Skeletal muscle tissue (tissue), 4 donors: ENCODE data around the gene MYCBPAP. TPM values are rescaled to one million over a fixed set of nuclear protein-coding genes. Genes with fewer than 3 reads are reported as not detected.

ENCODE experiments used
- H3K27ac ChIP-seq: one replicate; pipeline ENCODE4 v1.7.0; 2013; ENCODE audit warnings: mild to moderate bottlenecking, low read depth, low read length, inconsistent platforms
- H3K27me3 ChIP-seq, 3 donors: one replicate each; pipeline ENCODE4 v1.7.0; 2013; ENCODE audit warnings: low read length in 3 of 3; ENCODE audit not compliant: control insufficient read depth in 3 of 3, insufficient read depth in 3 of 3
- H3K36me3 ChIP-seq, 3 donors: one replicate each; pipeline ENCODE4 v1.7.0; 2013; ENCODE audit warnings: low read length in 3 of 3; ENCODE audit not compliant: control insufficient read depth in 3 of 3, insufficient read depth in 3 of 3
- H3K4me1 ChIP-seq, 3 donors: one replicate each; pipeline ENCODE4 v1.7.0; 2013; ENCODE audit warnings: low read length in 3 of 3, mild to moderate bottlenecking in 3 of 3; ENCODE audit not compliant: control insufficient read depth in 3 of 3, insufficient read depth in 3 of 3
- H3K4me3 ChIP-seq, 3 donors: one replicate each; pipeline ENCODE4 v1.7.0; 2013; ENCODE audit warnings: low read length in 3 of 3
- H3K9ac ChIP-seq, 3 donors: one replicate each; pipeline ENCODE4 v1.7.0; 2013; ENCODE audit warnings: low read length in 3 of 3, mild to moderate bottlenecking in 3 of 3, moderate library complexity in 2 of 3, low read depth in 1 of 3
- H3K9me3 ChIP-seq, 3 donors: one replicate each; pipeline ENCODE4 v1.7.0; 2013; ENCODE audit warnings: low read length in 3 of 3; ENCODE audit not compliant: control insufficient read depth in 3 of 3
- total RNA-seq: library from RNA; depleted of rRNA; stranded (reverse); fragments of >200 nt; gene quantifications from one replicate; pipeline ENCODE4 v1.2.3, GENCODE V29; 2014
- donor health status: Osteomylitis.

The MYCBPAP gene
- total RNA-seq, 1 donor from 2014 or later = under 0.01 TPM

DNA sequence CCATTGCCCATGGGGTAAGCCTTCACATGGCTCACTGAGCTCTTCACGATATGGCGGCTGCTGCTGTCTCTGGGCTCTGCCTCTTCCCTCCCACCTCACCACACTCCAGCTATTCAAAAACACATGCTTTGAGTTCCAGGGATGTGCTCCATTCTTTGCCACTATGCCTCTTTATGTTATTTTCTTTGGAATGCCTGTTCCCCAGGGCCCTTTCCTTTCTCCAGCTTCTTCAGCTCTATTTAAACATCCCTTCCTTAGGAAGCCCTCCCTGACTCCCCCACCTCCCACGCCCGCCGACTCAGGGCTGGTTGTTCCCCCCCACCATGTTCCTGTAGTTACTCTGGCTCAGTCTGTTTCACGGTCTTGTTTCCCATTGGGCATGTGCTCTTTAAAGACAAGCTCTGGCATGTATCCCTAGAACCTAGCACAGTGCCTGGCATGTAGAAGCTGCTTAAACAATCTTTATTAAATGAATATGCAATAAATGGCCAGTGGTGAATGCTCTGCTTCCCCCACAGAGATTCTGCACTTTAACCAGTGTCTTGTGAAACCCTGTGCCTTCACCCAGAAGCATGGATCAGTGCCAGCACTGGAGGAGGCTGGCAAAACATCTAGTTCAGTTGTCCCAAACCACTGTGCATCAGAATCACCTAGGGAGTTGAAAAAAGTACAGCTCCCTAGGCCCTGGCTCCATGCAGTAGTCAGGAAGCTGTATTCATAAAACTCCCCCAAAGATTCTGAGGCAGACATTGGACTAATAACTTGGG, 6.9 kb downstream of the MYCBPAP start:
- H3K4me3 ChIP-seq = no peak overlapping the region
- H3K4me1 ChIP-seq = no peaks in the 10 kb centered on the region
- H3K9ac ChIP-seq = no peak overlapping the region
- H3K27me3 ChIP-seq = no peaks in the 10 kb centered on the region
- no peaks in the 10 kb centered on the region for H3K36me3 ChIP-seq
- H3K27ac ChIP-seq = no peak overlapping the region
- H3K9me3 ChIP-seq = no peaks in the 10 kb centered on the region

DNA sequence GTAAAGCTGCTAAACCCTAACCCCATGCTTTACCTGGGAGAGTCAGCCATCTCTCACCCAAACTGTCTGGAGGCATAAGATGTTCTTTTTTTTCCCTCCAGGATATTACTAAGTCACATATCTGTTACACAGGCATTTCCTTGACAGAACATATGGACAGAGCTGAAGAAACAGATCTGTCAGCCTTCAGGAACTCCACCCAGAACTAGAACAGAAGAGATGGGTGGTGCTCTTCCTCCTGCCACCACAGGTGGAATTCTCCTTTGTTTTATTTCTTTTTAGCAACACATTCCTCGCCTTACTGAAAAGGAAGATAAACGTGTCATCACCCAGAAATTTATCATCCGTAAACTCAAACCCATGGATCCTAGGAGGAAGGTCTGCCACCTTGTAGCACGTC, 8.8 kb downstream of the MYCBPAP start:
- Histone ChIP-seq H3K4me3 (no peak overlapping the region), H3K9me3 (no peaks in the 10 kb centered on the region), H3K9ac (no peak overlapping the region), H3K4me1 (peaks cover 0 to 7% (median 0%) of the 10 kb centered on the region in 3 donors), H3K27ac (no peak overlapping the region), H3K36me3 (no peaks in the 10 kb centered on the region), H3K27me3 (no peaks in the 10 kb centered on the region)

DNA sequence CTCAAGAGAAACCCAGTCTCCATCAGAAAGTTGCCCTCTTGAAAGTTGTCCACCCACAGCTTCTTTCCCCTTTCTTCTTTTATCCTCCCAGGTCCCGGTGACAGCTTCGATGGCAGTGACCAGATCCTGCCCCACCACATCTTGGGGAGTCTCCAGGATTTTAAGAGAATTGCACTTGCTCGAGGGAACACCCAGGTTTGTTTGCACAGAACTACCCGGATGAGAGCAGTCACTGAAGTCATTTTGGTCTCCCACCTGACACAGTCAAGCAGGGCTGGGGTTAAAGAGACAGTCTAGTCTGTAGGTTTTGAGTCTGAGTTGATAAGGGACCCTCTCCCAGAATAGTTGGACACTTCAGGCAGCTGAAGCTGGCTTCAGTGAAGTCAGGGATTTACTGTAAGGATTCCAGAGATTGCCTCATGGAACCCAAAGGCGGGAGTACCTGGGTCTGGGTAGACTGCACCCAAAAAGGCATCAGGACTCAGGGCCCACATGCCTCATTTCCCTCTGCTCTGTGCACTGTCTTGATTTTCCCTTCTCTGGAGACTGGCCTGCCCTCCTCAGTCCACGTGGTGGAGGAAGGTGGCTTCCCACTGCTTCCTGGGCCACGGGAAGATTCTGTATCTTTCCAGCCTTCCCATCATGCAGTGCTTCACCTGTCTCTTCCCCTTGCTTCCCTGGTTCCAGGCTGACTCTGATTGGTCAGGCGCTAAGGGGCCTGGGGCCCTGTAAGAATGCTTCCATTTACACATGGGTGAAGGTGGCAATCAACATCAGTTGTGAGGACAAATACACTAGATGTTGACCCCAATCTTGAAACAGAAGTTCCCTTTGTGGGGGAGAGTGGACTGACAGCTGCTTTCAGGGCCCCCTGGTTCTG, 9.5 kb downstream of the MYCBPAP start:
- Histone ChIP-seq H3K27ac (no peak overlapping the region), H3K4me3 (no peak overlapping the region), H3K27me3 (no peaks in the 10 kb centered on the region)

DNA sequence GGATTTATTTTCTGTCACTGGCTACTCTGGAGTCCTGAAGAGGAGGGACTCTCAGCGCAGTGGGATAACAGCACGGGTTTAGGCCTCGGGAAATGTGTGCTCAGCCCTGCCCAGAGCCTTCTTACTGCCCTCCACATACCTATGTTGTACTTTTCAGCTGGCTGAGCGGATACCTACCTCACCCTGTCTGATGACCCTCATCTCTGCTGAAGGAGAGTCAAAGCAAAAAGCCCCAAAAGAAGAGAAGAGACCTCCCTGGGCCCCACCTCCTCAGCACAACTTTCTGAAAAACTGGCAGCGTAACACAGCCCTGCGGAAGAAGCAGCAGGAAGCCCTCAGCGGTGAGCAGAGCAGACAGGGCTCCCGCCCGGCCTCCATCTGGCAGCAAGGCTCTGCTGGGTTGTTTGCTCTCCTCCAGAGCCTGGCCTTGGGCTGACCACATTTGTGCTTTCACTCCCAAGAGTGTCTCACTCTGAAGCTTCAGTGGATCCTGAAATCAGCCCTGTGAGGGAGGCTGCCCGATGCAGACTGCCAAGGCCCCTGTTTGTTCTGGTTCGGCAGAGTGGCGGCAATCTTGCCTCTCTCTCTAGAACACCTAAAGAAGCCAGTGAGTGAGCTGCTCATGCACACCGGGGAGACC, 10.3 kb downstream of the MYCBPAP start:
- Histone ChIP-seq H3K27me3 (no peaks in the 10 kb centered on the region), H3K4me1 (peaks cover 0 to 16% (median 3%) of the 10 kb centered on the region in 3 donors), H3K36me3 (no peaks in the 10 kb centered on the region), H3K27ac (no peak overlapping the region), H3K9me3 (no peaks in the 10 kb centered on the region), H3K9ac (no peak overlapping the region), H3K4me3 (no peak overlapping the region)

More for the DNA sequence above, 9.5 kb downstream of the MYCBPAP start:
- Histone ChIP-seq H3K9ac (no peak overlapping the region), H3K4me1 (peaks cover 0 to 9% (median 2%) of the 10 kb centered on the region in 3 donors), H3K36me3 (no peaks in the 10 kb centered on the region), H3K9me3 (no peaks in the 10 kb centered on the region)

DNA sequence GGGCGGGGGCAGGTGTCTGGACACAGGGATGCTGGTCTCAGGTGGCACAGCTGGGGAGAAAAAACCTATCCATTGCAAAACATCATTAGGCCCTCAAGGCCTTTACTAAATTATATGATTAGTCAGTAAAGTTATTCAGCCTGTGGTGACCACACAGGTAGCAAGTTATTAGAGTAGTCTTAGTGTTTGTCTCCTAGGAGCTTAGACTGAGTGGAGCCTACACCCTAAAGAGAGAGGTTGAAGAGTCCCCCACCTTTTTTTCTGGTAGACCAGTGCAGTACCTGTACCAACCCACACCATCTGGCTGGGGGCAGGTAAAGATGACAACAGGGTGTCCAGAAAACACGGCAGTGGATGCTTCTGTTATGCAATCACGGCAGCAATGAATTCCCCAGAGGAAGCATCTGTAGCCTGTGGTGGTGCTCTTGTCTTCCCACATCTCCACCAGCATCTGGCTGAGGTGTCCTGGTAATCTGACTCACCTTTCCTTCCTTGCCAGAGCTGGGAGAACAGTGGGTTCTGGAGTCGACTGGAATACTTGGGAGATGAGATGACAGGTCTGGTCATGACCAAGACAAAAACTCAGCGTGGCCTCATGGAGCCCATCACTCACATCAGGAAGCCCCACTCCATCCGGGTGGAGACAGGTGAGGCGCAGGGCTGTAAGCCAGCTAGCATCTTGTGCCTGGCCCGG, 11.0 kb downstream of the MYCBPAP start:
- no peaks in the 10 kb centered on the region for H3K36me3 ChIP-seq
- H3K4me3 ChIP-seq = no peak overlapping the region
- H3K9me3 ChIP-seq = no peaks in the 10 kb centered on the region
- H3K27me3 ChIP-seq = no peaks in the 10 kb centered on the region
- no peak overlapping the region for H3K27ac ChIP-seq
- no peak overlapping the region for H3K9ac ChIP-seq
- peaks cover 0 to 16% (median 3%) of the 10 kb centered on the region in 3 donors for H3K4me1 ChIP-seq

DNA sequence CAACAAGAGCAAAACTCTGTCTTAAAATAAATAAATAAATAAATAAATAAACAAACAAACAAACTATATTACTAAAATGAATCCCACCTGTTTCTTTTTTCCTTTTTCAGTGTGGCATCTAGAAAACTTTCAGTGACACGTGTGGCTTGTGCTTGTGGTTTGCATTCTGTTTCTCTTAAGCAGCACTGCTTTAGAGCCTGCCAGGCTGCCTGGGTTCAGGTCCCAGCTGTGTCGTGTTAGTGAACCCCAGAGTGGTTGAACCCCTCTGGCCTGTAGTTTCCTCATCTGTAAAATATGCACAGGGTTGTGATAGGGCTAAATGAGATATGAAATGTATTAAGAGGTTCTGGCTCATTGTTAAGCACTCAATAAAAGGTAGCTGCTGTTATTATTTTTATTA, 12.2 kb downstream of the MYCBPAP start:
- Histone ChIP-seq H3K27me3 (no peaks in the 10 kb centered on the region), H3K36me3 (no peaks in the 10 kb centered on the region), H3K4me1 (peaks cover 0 to 16% (median 3%) of the 10 kb centered on the region in 3 donors), H3K9me3 (no peaks in the 10 kb centered on the region), H3K4me3 (no peak overlapping the region), H3K27ac (no peak overlapping the region), H3K9ac (no peak overlapping the region)

DNA sequence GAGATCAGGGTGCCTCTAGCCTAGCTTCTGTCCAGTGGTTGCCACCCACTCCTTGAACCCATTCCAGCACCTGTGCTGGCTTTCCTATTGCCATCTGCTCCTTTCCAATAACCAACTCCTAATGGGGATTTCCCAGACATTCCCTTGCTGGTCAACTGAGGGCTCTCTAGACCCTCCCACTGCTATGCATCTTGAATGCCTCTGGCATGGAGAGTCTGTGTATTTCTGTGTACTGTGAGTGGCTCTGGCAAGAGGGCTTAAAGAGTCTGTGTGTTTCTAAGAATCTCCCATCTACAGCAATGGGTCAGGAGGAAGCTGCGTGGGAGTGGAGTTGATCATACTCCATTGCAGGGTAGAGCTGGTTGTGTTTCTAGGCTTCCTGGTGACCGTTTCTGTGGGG, 13.3 kb downstream of the MYCBPAP start:
- Histone ChIP-seq H3K36me3 (no peaks in the 10 kb centered on the region), H3K27me3 (no peaks in the 10 kb centered on the region), H3K9me3 (no peaks in the 10 kb centered on the region), H3K9ac (no peak overlapping the region), H3K27ac (no peak overlapping the region), H3K4me3 (no peak overlapping the region), H3K4me1 (peaks cover 0 to 16% (median 3%) of the 10 kb centered on the region in 3 donors)

DNA sequence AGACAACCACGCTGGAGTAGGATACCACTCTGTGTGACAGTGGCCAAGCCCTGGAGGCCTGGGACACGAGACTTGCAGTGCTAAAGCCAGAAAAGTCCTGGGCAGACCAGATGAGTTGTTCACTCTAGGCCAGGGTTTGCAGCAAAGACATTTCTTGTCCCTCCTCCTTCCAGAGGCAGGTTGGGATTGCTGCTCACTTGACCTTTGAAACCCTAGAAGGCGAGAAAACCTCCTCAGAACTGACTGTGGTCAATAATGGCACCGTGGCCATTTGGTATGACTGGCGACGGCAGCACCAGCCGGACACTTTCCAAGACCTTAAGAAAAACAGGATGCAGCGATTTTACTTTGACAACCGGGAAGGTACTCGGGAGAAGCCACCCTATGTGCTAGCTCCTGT, 14.5 kb downstream of the MYCBPAP start:
- Histone ChIP-seq H3K4me1 (peaks cover 0 to 16% (median 3%) of the 10 kb centered on the region in 3 donors), H3K36me3 (no peaks in the 10 kb centered on the region), H3K4me3 (no peak overlapping the region), H3K27ac (peak overlapping the region; percentile 44), H3K9ac (no peak overlapping the region), H3K27me3 (peaks cover 0 to 5% (median 0%) of the 10 kb centered on the region in 3 donors), H3K9me3 (no peaks in the 10 kb centered on the region)

DNA sequence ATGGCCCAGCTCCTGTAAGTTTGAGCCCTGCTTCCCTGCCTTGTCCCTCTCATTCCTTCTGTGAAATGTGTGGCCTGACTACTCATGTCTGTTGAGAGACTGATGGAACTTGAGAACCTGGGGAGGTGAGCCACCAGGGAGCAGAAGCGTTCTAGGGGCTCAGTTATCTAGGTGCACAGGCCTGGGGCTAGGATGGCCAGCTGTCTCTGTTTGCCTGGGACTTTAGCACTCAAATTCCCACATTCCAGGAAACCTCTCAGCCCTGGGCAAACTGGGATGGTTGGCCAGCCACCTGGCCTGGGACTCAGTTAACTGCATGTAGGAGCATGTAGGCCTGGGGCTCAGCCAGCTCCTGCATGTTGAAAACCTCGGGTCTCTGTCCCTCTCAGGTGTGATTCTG, 15.0 kb downstream of the MYCBPAP start:
- no peak overlapping the region for H3K9ac ChIP-seq
- no peaks in the 10 kb centered on the region for H3K9me3 ChIP-seq
- H3K27ac ChIP-seq = peak overlapping the region; percentile 44

More for the DNA sequence above, 15.0 kb downstream of the MYCBPAP start:
- no peak overlapping the region for H3K4me3 ChIP-seq
- no peaks in the 10 kb centered on the region for H3K36me3 ChIP-seq
- H3K27me3 ChIP-seq = peaks cover 0 to 5% (median 3%) of the 10 kb centered on the region in 3 donors
- peaks cover 0 to 16% (median 3%) of the 10 kb centered on the region in 3 donors for H3K4me1 ChIP-seq
